ENCODE results near the gene TRNT1.

The TRNT1 gene

GRCh38 chr3:3179407-3180094 is 52.8 kb downstream of the TRNT1 start, which contains the start of gene CRBN:
Gene CRBN (minus strand): TSS chr3:3179691. CDS start chr3:3179687, 4 bp downstream.
- DNase-seq = peak; percentile 62 to 82

- DNase-seq = no peak
These were observed 53.7 kb downstream of the TRNT1 start for GRCh38 chr3:3180456-3180855.

GRCh38 chr3:3184876-3185275 is 58.1 kb downstream of the TRNT1 start:
- DNase-seq = no peak

- no peak for DNase-seq
These were observed 62.5 kb downstream of the TRNT1 start for GRCh38 chr3:3189102-3189727.

GRCh38 chr3:3189961-3190360 is 63.2 kb downstream of the TRNT1 start:
- DNase-seq = no peak

- no peak for DNase-seq
These were observed 65.0 kb downstream of the TRNT1 start for GRCh38 chr3:3191675-3192285.

- no peak for DNase-seq
These were observed 65.5 kb downstream of the TRNT1 start for GRCh38 chr3:3192286-3192675.

GRCh38 chr3:3194861-3195260 is 68.1 kb downstream of the TRNT1 start:
- DNase-seq = no peak

GRCh38 chr3:3196148-3196861 is 69.6 kb downstream of the TRNT1 start:
- no peak for DNase-seq

Measured in NCI-H1930 (cell line).